CD14-positive monocyte (primary cell): ENCODE data around the gene UBIAD1. TPM values are rescaled to one million over a fixed set of nuclear protein-coding genes. Genes with fewer than 3 reads are reported as not detected.
"Not testable (repeated sequence)": the region's sequence is repeated elsewhere in the genome, so short reads cannot be mapped to it uniquely, and the experiment has no call there.

Experiments
- DNase-seq, 3 donors: peaks; one replicate each; pipeline ENCODE4 v3.0.0-alpha.2; 2011 to 2022
- H2AFZ ChIP-seq: 2 replicates; pipeline ENCODE4 v1.6.0; 2012; ENCODE audit warnings: mild to moderate bottlenecking, low read depth, low read length, inconsistent platforms; ENCODE audit not compliant: insufficient read depth, poor library complexity, severe bottlenecking
- H3K27ac ChIP-seq, 2 donors: 1 replicate in 1 of 2; 2 replicates in 1 of 2; pipeline ENCODE4 v1.5.1; 2012 to 2013; ENCODE audit warnings: low read length in 2 of 2, control low read depth in 1 of 2, inconsistent platforms in 1 of 2, low read depth in 1 of 2, mild to moderate bottlenecking in 1 of 2
- H3K27me3 ChIP-seq, 2 donors: one replicate each; pipeline versions ENCODE4 v1.6.0 to v1.6.1; 2011 to 2013; ENCODE audit warnings: low read length in 2 of 2; ENCODE audit not compliant: control insufficient read depth in 2 of 2, insufficient read depth in 2 of 2
- H3K36me3 ChIP-seq, 2 donors: replicated peaks in 1 of 2; 1 replicate in 1 of 2; 2 replicates in 1 of 2; pipeline versions ENCODE4 v1.5.1 to v1.6.1; 2012 to 2013; ENCODE audit warnings: low read length in 2 of 2, control low read depth in 1 of 2, inconsistent platforms in 1 of 2, mild to moderate bottlenecking in 1 of 2; ENCODE audit not compliant: insufficient read depth in 2 of 2, control insufficient read depth in 1 of 2
- H3K4me1 ChIP-seq, 2 donors: 1 replicate in 1 of 2; 2 replicates in 1 of 2; pipeline versions ENCODE4 v1.5.1 to v1.6.1; 2012 to 2013; ENCODE audit warnings: low read length in 2 of 2, control low read depth in 1 of 2, inconsistent platforms in 1 of 2, mild to moderate bottlenecking in 1 of 2, moderate library complexity in 1 of 2; ENCODE audit not compliant: insufficient read depth in 2 of 2, control insufficient read depth in 1 of 2
- H3K4me2 ChIP-seq: replicated peaks from 2 replicates; pipeline ENCODE3; 2012; ENCODE audit warnings: low read length, moderate library complexity, mild to moderate bottlenecking; ENCODE audit not compliant: poor library complexity, severe bottlenecking; ENCODE audit errors: extremely low read depth
- H3K4me3 ChIP-seq, 3 experiments: fragments of 200-600 bp in 1 of 3; sonication (generic) in 1 of 3; replicated peaks in 1 of 3; 1 replicate in 2 of 3; 2 replicates in 1 of 3; pipeline ENCODE4 v1.5.1; 2011 to 2013; ENCODE audit warnings: low read length in 3 of 3, mild to moderate bottlenecking in 3 of 3, control low read depth in 2 of 3, low read depth in 2 of 3, inconsistent platforms in 1 of 3, moderate library complexity in 1 of 3
- H3K79me2 ChIP-seq: 2 replicates; pipeline ENCODE4 v1.6.0; 2012; ENCODE audit warnings: mild to moderate bottlenecking, control low read depth, inconsistent platforms, low read length, moderate library complexity; ENCODE audit not compliant: insufficient read depth
- H3K9ac ChIP-seq: 2 replicates; pipeline ENCODE4 v1.6.0; 2017; ENCODE audit warnings: low read length, mild to moderate bottlenecking; ENCODE audit not compliant: insufficient read depth, poor library complexity, severe bottlenecking
- H3K9me3 ChIP-seq, 2 donors: replicated peaks in 1 of 2; 1 replicate in 1 of 2; 2 replicates in 1 of 2; pipeline versions ENCODE4 v1.5.1 to v1.6.1; 2012 to 2013; ENCODE audit warnings: low read length in 2 of 2, control low read depth in 1 of 2; ENCODE audit not compliant: control insufficient read depth in 1 of 2, insufficient read depth in 1 of 2
- H4K20me1 ChIP-seq: 2 replicates; pipeline ENCODE4 v1.6.0; 2012; ENCODE audit warnings: mild to moderate bottlenecking, low read length, control low read depth, moderate library complexity; ENCODE audit not compliant: insufficient read depth
- H3K27ac Mint-ChIP-seq, 7 donors: one replicate each; pipeline ENCODE4 v1.8.0; 2020; ENCODE audit warnings: mild to moderate bottlenecking in 7 of 7, mixed read lengths in 7 of 7, moderate library complexity in 6 of 7, inconsistent platforms in 2 of 7
- H3K27me3 Mint-ChIP-seq, 3 donors: one replicate each; pipeline ENCODE4 v1.8.0; 2021 to 2022; ENCODE audit warnings: low read depth in 3 of 3, mild to moderate bottlenecking in 3 of 3, mixed read lengths in 3 of 3, moderate library complexity in 3 of 3, inconsistent platforms in 1 of 3
- H3K36me3 Mint-ChIP-seq, 2 donors: one replicate each; pipeline ENCODE4 v1.8.0; 2020; ENCODE audit warnings: mixed read lengths in 2 of 2, inconsistent platforms in 1 of 2, mild to moderate bottlenecking in 1 of 2
- H3K4me1 Mint-ChIP-seq: one replicate; pipeline ENCODE4 v1.8.0; 2020; ENCODE audit warnings: mild to moderate bottlenecking, mixed read lengths
- H3K4me3 Mint-ChIP-seq, 2 donors: one replicate each; pipeline ENCODE4 v1.8.0; 2020; ENCODE audit warnings: mild to moderate bottlenecking in 2 of 2, mixed read lengths in 2 of 2, moderate library complexity in 1 of 2
- H3K9me3 Mint-ChIP-seq, 7 donors: one replicate each; pipeline ENCODE4 v1.8.0; 2020 to 2022; ENCODE audit warnings: mixed read lengths in 7 of 7, mild to moderate bottlenecking in 6 of 7, moderate library complexity in 6 of 7, inconsistent platforms in 2 of 7
- WGBS: methylation state at CpG from one replicate; pipeline ENCODE4 v1.1.5; 2013; ENCODE audit warnings: missing lambda C conversion rate; ENCODE audit not compliant: insufficient coverage; 5-methylcytosine and 5-hydroxymethylcytosine counted together
- intact Hi-C, 2 donors: fragments of 100-400 bp; cut with micrococcal nuclease; formaldehyde crosslinking; loops; one replicate each; pipeline versions ENCODE4 v1.15.0 to v1.15.1; 2023
- polyA plus RNA-seq, 3 donors: library from polyadenylated mRNA; depleted of rRNA in 1 of 3; unstranded in 2 of 3; stranded (reverse) in 1 of 3; fragments of 300-500 nt in 2 of 3; fragments of >200 nt in 1 of 3; fragmentation: Illumina TruSeq in 2 of 3; gene quantifications; 1 replicate in 2 of 3; 2 replicates in 1 of 3; pipeline ENCODE4 v1.2.3, GENCODE V29; 2012 to 2021
- TF ChIP-seq, protein P1 (sequence below): fragments of 200-600 bp; IDR thresholded peaks from one replicate; pipeline ENCODE4 v1.8.0; 2022; ENCODE audit warnings: antibody characterized with exemption, mild to moderate bottlenecking

The UBIAD1 gene
- polyA plus RNA-seq, 3 donors = 4.3 to 10.5 (median 9.8) TPM

DNA sequence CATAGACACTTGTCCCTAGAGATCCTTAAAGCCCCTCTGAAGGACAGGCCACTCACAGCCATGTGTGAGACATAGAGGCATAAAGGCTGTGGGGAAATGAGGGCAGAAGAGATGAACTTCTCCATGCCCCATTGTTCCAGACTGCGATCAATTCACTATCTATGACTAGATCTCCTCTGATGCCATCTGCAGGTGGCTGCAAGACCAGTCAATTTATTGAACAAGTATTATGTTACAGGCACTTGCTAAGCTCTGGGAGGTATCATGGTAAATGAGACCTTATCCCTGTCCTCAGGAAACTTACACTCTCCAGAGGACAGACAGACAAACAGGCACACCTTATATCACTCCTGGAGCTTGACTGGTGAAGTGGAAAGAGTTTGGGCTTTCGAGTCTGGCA, 22.9 kb downstream of the UBIAD1 start:
- H3K9me3 Mint-ChIP-seq = no peaks in the 10 kb centered on the region
- H3K4me3 ChIP-seq = no peak overlapping the region
- no peaks in the 10 kb centered on the region for H3K27me3 ChIP-seq
- H3K4me2 ChIP-seq = no peak overlapping the region
- WGBS = no CpG with 5 or more reads among the region's 2 CpGs
- TF ChIP-seq, protein P1, sequence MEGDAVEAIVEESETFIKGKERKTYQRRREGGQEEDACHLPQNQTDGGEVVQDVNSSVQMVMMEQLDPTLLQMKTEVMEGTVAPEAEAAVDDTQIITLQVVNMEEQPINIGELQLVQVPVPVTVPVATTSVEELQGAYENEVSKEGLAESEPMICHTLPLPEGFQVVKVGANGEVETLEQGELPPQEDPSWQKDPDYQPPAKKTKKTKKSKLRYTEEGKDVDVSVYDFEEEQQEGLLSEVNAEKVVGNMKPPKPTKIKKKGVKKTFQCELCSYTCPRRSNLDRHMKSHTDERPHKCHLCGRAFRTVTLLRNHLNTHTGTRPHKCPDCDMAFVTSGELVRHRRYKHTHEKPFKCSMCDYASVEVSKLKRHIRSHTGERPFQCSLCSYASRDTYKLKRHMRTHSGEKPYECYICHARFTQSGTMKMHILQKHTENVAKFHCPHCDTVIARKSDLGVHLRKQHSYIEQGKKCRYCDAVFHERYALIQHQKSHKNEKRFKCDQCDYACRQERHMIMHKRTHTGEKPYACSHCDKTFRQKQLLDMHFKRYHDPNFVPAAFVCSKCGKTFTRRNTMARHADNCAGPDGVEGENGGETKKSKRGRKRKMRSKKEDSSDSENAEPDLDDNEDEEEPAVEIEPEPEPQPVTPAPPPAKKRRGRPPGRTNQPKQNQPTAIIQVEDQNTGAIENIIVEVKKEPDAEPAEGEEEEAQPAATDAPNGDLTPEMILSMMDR = no peak
- no peak overlapping the region for H3K4me3 Mint-ChIP-seq
- no peaks in the 10 kb centered on the region for H4K20me1 ChIP-seq
- intact Hi-C loops = no loop called here
- peaks cover 0 to 2% (median 0%) of the 10 kb centered on the region in 3 donors for H3K27me3 Mint-ChIP-seq
- no peak for DNase-seq
- peaks cover 13 to 36% of the 10 kb centered on the region in 2 donors for H3K36me3 ChIP-seq
- H3K9ac ChIP-seq = no peak overlapping the region
- peaks cover 29 to 36% of the 10 kb centered on the region in 2 donors for H3K36me3 Mint-ChIP-seq
- H3K4me1 ChIP-seq = no peaks in the 10 kb centered on the region
- no peak overlapping the region for H3K27ac ChIP-seq
- H3K9me3 ChIP-seq = no peaks in the 10 kb centered on the region
- H2AFZ ChIP-seq = no peak overlapping the region
- H3K79me2 ChIP-seq = no peaks in the 10 kb centered on the region
- H3K4me1 Mint-ChIP-seq = no peaks in the 10 kb centered on the region
- no peak overlapping the region for H3K27ac Mint-ChIP-seq

DNA sequence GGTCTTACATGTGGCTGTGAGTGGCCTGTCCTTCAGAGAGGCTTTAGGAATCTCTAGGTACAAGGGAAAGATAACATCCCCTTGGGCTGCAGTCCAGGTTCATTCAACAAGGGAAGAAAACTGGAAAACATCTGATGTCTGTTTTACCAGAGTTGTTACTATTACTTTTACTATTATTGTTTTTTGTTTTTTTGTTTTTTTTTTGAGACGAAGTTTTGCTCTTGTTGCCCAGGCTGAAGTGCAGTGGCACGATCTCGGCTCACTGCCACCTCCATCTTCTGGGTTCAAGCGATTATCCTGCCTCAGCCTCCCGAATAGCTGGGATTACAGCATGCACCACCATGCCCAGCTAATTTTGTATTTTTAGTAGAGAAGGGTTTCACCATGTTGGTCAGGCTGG, 24.8 kb downstream of the UBIAD1 start:
- H3K4me1 ChIP-seq, H3K9ac ChIP-seq, H3K9me3 Mint-ChIP-seq, intact Hi-C loops, H3K27me3 ChIP-seq, H3K27me3 Mint-ChIP-seq, H2AFZ ChIP-seq, H3K79me2 ChIP-seq, H3K4me3 ChIP-seq, H3K27ac Mint-ChIP-seq, H3K4me3 Mint-ChIP-seq, H3K4me2 ChIP-seq, H3K9me3 ChIP-seq, H4K20me1 ChIP-seq, H3K4me1 Mint-ChIP-seq, H3K27ac ChIP-seq, DNase-seq: not testable (repeated sequence)
- peaks cover 10 to 26% of the 10 kb centered on the region in 2 donors for H3K36me3 ChIP-seq
- 100% methylated on average over 2 of the region's 5 CpGs for WGBS
- peaks cover 17 to 21% of the 10 kb centered on the region in 2 donors for H3K36me3 Mint-ChIP-seq
